ENCODE measurements around the gene FBXL15. TPM values are rescaled to one million over a fixed set of nuclear protein-coding genes. Genes with fewer than 3 reads are reported as not detected.

Gene FBXL15
- total and polyA plus RNA-seq, 2 of the 13 experiments (the other 11 are each of a cell fraction or from before 2014, with no cell fraction given) = 4.3 to 8.3 TPM

DNA sequence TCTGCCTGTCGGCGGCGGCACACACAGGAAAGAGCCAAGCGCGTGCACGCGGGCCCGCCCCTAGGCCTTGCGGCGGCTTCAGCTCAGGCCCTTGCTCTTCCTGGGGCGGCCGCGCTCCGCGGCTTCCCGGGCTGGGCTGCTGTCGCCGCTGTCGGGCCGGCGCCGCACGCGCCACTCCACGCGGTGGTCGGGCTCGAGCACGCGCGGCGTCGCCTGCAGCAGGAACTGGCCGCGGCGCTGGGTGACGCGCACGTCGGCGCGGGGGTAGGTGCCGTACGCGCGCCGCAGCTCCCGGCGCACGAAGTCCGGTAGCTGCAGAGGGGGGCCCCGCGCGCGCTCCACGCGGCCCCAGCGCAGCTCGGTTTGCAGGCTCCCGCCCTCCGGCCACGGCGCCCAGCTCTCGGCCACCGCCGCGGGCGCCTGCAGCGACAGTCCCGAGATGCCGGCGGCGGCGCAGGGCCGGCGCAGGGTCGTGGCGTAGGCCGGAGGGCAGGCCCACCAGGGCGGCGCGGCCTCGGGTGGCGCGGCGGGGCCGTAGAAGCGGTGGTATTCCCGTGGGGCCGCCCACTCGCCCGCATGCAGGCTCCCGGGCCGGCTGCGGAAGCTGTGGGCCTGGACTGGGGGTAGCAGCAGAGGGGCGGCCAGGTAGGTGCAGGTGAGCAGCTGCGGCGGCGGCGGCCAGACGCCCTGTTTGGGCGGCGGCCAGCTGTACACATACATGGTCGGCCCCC lies 29.9 kb downstream of the FBXL15 start (continued):
- TF ChIP-seq ZNF770 (CRISPR knock-in tag; IDR thresholded peaks at IDR 0.05) (peak; percentile 60; the same call in 1 of the 2 replicates), KDM4B (CRISPR knock-in tag; IDR thresholded peaks at IDR 0.05) (no peak), CENPT (CRISPR knock-in tag; IDR thresholded peaks at IDR 0.05; ENCODE audit: low read depth) (0 out of 2 replicates have a peak, but pooled peaks have one; percentile 52), ZMYM2 (CRISPR knock-in tag; IDR thresholded peaks at IDR 0.05) (no peak), ZNF788 (CRISPR knock-in tag; IDR thresholded peaks at IDR 0.05; ENCODE audit: borderline replicate concordance) (peak; percentile 45; the same call in 1 of the 2 replicates), RBAK (CRISPR knock-in tag; IDR thresholded peaks at IDR 0.05) (no peak), FOXJ3 (CRISPR knock-in tag; IDR thresholded peaks at IDR 0.05; ENCODE audit: borderline replicate concordance) (no peak), RFXAP (CRISPR knock-in tag; IDR thresholded peaks at IDR 0.05; ENCODE audit: borderline replicate concordance) (no peak; the same call in 1 of the 2 replicates), TFDP1 (CRISPR knock-in tag; IDR thresholded peaks at IDR 0.05; ENCODE audit: borderline replicate concordance) (peak; percentile 50; the same call in 1 of the 2 replicates), PHF8 (CRISPR knock-in tag; IDR thresholded peaks at IDR 0.05) (peak; percentile 18; the same call in 1 of the 2 replicates), PCBP2 (optimal IDR thresholded peaks at IDR 0.05; ENCODE audit: low read depth, low read length, poor library complexity, severe bottlenecking) (no peak), ZSCAN22 (CRISPR knock-in tag; IDR thresholded peaks at IDR 0.05) (no peak), KDM6A (CRISPR knock-in tag; IDR thresholded peaks at IDR 0.05; ENCODE audit: low read depth) (no peak), SMAD3 (CRISPR knock-in tag; IDR thresholded peaks at IDR 0.05) (no peak), ZMYM3 (CRISPR knock-in tag; IDR thresholded peaks at IDR 0.05) (no peak), ZNF674 (CRISPR knock-in tag; IDR thresholded peaks at IDR 0.05; ENCODE audit: low read depth) (0 out of 2 replicates have a peak, but pooled peaks have one; percentile 17), ZNF570 (CRISPR knock-in tag; IDR thresholded peaks at IDR 0.05; ENCODE audit: borderline replicate concordance) (0 out of 2 replicates have a peak, but pooled peaks have one; percentile 33), ZNF557 (CRISPR knock-in tag; IDR thresholded peaks at IDR 0.05) (no peak)
- TF ChIP-seq, protein P1, sequence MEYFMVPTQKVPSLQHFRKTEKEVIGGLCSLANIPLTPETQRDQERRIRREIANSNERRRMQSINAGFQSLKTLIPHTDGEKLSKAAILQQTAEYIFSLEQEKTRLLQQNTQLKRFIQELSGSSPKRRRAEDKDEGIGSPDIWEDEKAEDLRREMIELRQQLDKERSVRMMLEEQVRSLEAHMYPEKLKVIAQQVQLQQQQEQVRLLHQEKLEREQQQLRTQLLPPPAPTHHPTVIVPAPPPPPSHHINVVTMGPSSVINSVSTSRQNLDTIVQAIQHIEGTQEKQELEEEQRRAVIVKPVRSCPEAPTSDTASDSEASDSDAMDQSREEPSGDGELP (IDR thresholded peaks at IDR 0.05; ENCODE audit: borderline replicate concordance, low read depth) = 0 out of 2 replicates have a peak, but pooled peaks have one; percentile 28
- TF ChIP-seq, protein P2, sequence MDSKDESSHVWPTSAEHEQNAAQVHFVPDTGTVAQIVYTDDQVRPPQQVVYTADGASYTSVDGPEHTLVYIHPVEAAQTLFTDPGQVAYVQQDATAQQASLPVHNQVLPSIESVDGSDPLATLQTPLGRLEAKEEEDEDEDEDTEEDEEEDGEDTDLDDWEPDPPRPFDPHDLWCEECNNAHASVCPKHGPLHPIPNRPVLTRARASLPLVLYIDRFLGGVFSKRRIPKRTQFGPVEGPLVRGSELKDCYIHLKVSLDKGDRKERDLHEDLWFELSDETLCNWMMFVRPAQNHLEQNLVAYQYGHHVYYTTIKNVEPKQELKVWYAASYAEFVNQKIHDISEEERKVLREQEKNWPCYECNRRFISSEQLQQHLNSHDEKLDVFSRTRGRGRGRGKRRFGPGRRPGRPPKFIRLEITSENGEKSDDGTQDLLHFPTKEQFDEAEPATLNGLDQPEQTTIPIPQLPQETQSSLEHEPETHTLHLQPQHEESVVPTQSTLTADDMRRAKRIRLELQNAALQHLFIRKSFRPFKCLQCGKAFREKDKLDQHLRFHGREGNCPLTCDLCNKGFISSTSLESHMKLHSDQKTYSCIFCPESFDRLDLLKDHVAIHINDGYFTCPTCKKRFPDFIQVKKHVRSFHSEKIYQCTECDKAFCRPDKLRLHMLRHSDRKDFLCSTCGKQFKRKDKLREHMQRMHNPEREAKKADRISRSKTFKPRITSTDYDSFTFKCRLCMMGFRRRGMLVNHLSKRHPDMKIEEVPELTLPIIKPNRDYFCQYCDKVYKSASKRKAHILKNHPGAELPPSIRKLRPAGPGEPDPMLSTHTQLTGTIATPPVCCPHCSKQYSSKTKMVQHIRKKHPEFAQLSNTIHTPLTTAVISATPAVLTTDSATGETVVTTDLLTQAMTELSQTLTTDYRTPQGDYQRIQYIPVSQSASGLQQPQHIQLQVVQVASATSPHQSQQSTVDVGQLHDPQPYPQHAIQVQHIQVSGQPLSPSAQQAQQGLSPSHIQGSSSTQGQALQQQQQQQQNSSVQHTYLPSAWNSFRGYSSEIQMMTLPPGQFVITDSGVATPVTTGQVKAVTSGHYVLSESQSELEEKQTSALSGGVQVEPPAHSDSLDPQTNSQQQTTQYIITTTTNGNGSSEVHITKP (CRISPR knock-in tag; IDR thresholded peaks at IDR 0.05; ENCODE audit: low read depth) = no peak

Measured in HepG2 (cell line).